Upper lobe of right lung (tissue), 1 donor: ENCODE measurements around the gene DEFB113. TPM values are rescaled to one million over a fixed set of nuclear protein-coding genes. Genes with fewer than 3 reads are reported as not detected.

Experiments
- ATAC-seq: fragments of 200-7000 bp; cut with Tn5 transposase; one replicate; pipeline ENCODE4 v1.9.1; 2020; ENCODE audit warnings: mild to moderate bottlenecking, moderate library complexity
- DNase-seq: peaks from one replicate; pipeline ENCODE4 v3.0.0-alpha.2; 2020
- H3K27ac ChIP-seq: fragments of 200-600 bp; one replicate; pipeline ENCODE4 v1.8.0; 2022
- H3K27me3 ChIP-seq: fragments of 200-600 bp; one replicate; pipeline ENCODE4 v1.8.0; 2022; ENCODE audit warnings: mild to moderate bottlenecking
- H3K36me3 ChIP-seq: fragments of 200-600 bp; one replicate; pipeline ENCODE4 v1.8.0; 2022
- H3K4me1 ChIP-seq: fragments of 200-600 bp; one replicate; pipeline ENCODE4 v1.8.0; 2022
- H3K4me3 ChIP-seq: fragments of 200-600 bp; one replicate; pipeline ENCODE4 v1.8.0; 2022; ENCODE audit warnings: mild to moderate bottlenecking
- H3K9me3 ChIP-seq: fragments of 200-600 bp; one replicate; pipeline ENCODE4 v1.8.0; 2022
- intact Hi-C: fragments of 100-400 bp; cut with DNase I; formaldehyde crosslinking; loops from one replicate; pipeline ENCODE4 v1.11.0; 2022
- total RNA-seq: library from RNA; stranded (reverse); fragmentation: NEBNext Ultra II Directional; extraction: Animal tissue kit (Norgen Biotek cat#: 25700); gene quantifications from one replicate; pipeline ENCODE4 v1.2.1, GENCODE V29; 2021
- TF ChIP-seq, protein P1 (sequence below): fragments of 200-600 bp; IDR thresholded peaks from one replicate; pipeline ENCODE4 v1.8.0; 2022; ENCODE audit warnings: antibody characterized with exemption
- donor health status: DM: no; HTN: yes; CAD: no; lungs with severe emphysema.

DEFB113 gene
- total RNA-seq, 1 donor from 2014 or later: not detected

DNA sequence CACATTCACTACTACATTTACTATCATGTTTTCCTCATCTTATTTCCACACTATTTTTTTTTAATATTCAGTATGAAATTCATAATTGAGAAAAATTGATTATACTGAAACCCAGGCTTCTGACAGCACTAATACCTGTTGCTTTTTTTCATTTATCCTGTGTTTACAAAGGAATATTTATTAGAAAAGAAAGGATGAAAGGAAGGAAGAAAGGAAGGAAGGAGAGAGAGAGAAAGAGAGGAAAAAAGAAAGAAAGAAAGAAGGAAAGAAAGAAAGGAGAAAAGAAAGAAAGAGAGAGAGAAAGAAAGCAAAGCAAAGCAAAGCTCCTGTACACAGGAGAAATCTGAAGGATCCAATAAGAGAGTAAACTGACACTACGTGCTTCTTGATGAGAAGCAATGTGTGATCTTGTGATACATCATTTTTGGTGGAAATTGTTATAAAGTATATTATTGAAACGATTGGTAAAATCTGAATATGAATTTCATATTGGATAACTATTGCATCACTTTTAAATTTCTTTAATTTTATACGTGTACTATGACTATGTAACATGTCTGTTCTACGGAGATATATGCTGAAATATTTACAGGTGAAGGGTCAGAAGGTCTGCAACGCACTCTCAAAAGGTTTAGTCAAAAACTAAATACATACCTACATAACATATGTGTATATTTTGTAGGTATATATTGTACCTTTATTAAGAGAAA, 49.3 kb downstream of the DEFB113 start:
- no peaks in the 10 kb centered on the region for H3K36me3 ChIP-seq
- no peak overlapping the region for H3K27ac ChIP-seq
- TF ChIP-seq, protein P1, sequence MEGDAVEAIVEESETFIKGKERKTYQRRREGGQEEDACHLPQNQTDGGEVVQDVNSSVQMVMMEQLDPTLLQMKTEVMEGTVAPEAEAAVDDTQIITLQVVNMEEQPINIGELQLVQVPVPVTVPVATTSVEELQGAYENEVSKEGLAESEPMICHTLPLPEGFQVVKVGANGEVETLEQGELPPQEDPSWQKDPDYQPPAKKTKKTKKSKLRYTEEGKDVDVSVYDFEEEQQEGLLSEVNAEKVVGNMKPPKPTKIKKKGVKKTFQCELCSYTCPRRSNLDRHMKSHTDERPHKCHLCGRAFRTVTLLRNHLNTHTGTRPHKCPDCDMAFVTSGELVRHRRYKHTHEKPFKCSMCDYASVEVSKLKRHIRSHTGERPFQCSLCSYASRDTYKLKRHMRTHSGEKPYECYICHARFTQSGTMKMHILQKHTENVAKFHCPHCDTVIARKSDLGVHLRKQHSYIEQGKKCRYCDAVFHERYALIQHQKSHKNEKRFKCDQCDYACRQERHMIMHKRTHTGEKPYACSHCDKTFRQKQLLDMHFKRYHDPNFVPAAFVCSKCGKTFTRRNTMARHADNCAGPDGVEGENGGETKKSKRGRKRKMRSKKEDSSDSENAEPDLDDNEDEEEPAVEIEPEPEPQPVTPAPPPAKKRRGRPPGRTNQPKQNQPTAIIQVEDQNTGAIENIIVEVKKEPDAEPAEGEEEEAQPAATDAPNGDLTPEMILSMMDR: no peak
- no peaks in the 10 kb centered on the region for H3K27me3 ChIP-seq
- intact Hi-C loops: no loop called here
- DNase-seq: no peak
- no peak overlapping the region for H3K4me3 ChIP-seq
- ATAC-seq: no peak
- no peaks in the 10 kb centered on the region for H3K9me3 ChIP-seq
- no peaks in the 10 kb centered on the region for H3K4me1 ChIP-seq

DNA sequence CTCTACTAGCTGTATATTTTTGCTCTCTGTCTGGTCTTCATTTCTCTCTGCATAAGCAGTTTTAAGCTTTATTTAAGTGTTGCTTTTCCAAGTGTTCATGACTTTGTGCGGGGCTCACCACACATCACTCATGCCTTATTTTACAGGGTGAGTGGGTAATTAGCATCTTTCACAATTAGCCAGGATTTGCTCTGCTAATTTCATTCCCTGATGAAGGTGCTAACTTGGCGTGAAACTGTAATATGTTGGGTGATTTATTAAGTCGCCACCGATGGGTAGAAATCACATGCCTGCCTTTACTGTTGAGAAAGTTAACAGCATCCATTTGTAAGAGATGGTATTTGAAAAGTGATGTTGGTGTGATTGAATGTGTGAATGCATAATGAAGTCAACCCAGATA, 50.2 kb downstream of the DEFB113 start:
- intact Hi-C loops: no loop called here
- no peak overlapping the region for H3K27ac ChIP-seq
- no peak for ATAC-seq
- no peaks in the 10 kb centered on the region for H3K4me1 ChIP-seq
- H3K9me3 ChIP-seq: no peaks in the 10 kb centered on the region
- TF ChIP-seq, protein P1: no peak
- no peak overlapping the region for H3K4me3 ChIP-seq
- H3K27me3 ChIP-seq: no peaks in the 10 kb centered on the region
- H3K36me3 ChIP-seq: no peaks in the 10 kb centered on the region
- DNase-seq: no peak

DNA sequence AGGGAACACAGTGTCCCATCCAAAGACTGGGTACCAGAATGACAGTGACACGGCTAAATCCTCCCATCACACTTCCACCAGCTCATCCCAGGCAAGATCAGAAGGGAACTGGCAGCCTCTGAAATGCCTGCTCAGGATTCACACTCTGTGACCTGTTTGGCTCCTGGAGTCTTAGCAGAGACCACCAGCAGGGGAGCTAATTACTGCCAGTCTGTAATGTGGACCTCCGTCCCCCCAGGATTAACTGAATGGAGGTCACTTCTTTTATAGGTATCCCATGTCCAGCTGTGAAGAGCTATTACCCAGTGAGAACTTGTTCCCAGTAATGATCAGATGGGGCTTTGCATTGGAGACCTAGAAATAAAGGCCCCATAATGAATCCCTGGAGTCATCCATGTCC, 50.6 kb downstream of the DEFB113 start:
- H3K4me3 ChIP-seq: no peak overlapping the region
- ATAC-seq (no peak), DNase-seq (no peak)
- no peaks in the 10 kb centered on the region for H3K36me3 ChIP-seq
- no peaks in the 10 kb centered on the region for H3K27me3 ChIP-seq
- no peak overlapping the region for H3K27ac ChIP-seq
- no peaks in the 10 kb centered on the region for H3K4me1 ChIP-seq
- TF ChIP-seq, protein P1: no peak
- no peaks in the 10 kb centered on the region for H3K9me3 ChIP-seq
- intact Hi-C loops: no loop called here

Other genes with a start within 250 kb of the DEFB113 start
- gene CRISP3, start 225.2 kb downstream of the DEFB113 start, total RNA-seq: not detected
- not detected for gene PGK2, start 182.3 kb downstream of the DEFB113 start, total RNA-seq
- gene CRISP1, start 103.1 kb downstream of the DEFB113 start, total RNA-seq: not detected
- gene DEFB114, start 5.5 kb downstream of the DEFB113 start, total RNA-seq: not detected
- gene DEFB110, start 52.4 kb upstream of the DEFB113 start, total RNA-seq: not detected
- gene DEFB112, start 80.3 kb upstream of the DEFB113 start, total RNA-seq: not detected